ENCODE data around the gene VAV2.

Gene VAV2

GRCh38 chr9:133934482-133935232 is 57.5 kb downstream of the VAV2 start:
- TF ChIP-seq RAD21 (IDR thresholded peaks at IDR 0.05; ENCODE audit: low read depth) (no peak), EP300 (IDR thresholded peaks at IDR 0.05; ENCODE audit: borderline replicate concordance) (no peak), ZBTB7A (IDR thresholded peaks at IDR 0.05; ENCODE audit: low read depth) (no peak), FOXM1 (IDR thresholded peaks at IDR 0.05; ENCODE audit: borderline replicate concordance, low read depth) (no peak), CEBPB (IDR thresholded peaks at IDR 0.05) (no peak), MAX (IDR thresholded peaks at IDR 0.05) (no peak), NFIC (IDR thresholded peaks at IDR 0.05) (no peak), TEAD4 (IDR thresholded peaks at IDR 0.05) (no peak), CREB1 (IDR thresholded peaks at IDR 0.05; ENCODE audit: low read depth) (no peak), EGR1 (IDR thresholded peaks at IDR 0.05) (no peak)
- TF ChIP-seq, protein P1, sequence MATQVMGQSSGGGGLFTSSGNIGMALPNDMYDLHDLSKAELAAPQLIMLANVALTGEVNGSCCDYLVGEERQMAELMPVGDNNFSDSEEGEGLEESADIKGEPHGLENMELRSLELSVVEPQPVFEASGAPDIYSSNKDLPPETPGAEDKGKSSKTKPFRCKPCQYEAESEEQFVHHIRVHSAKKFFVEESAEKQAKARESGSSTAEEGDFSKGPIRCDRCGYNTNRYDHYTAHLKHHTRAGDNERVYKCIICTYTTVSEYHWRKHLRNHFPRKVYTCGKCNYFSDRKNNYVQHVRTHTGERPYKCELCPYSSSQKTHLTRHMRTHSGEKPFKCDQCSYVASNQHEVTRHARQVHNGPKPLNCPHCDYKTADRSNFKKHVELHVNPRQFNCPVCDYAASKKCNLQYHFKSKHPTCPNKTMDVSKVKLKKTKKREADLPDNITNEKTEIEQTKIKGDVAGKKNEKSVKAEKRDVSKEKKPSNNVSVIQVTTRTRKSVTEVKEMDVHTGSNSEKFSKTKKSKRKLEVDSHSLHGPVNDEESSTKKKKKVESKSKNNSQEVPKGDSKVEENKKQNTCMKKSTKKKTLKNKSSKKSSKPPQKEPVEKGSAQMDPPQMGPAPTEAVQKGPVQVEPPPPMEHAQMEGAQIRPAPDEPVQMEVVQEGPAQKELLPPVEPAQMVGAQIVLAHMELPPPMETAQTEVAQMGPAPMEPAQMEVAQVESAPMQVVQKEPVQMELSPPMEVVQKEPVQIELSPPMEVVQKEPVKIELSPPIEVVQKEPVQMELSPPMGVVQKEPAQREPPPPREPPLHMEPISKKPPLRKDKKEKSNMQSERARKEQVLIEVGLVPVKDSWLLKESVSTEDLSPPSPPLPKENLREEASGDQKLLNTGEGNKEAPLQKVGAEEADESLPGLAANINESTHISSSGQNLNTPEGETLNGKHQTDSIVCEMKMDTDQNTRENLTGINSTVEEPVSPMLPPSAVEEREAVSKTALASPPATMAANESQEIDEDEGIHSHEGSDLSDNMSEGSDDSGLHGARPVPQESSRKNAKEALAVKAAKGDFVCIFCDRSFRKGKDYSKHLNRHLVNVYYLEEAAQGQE (IDR thresholded peaks at IDR 0.05; ENCODE audit: low read depth), result no peak
- TF ChIP-seq, protein P2, sequence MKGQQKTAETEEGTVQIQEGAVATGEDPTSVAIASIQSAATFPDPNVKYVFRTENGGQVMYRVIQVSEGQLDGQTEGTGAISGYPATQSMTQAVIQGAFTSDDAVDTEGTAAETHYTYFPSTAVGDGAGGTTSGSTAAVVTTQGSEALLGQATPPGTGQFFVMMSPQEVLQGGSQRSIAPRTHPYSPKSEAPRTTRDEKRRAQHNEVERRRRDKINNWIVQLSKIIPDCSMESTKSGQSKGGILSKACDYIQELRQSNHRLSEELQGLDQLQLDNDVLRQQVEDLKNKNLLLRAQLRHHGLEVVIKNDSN (IDR thresholded peaks at IDR 0.05), result no peak

DNA sequence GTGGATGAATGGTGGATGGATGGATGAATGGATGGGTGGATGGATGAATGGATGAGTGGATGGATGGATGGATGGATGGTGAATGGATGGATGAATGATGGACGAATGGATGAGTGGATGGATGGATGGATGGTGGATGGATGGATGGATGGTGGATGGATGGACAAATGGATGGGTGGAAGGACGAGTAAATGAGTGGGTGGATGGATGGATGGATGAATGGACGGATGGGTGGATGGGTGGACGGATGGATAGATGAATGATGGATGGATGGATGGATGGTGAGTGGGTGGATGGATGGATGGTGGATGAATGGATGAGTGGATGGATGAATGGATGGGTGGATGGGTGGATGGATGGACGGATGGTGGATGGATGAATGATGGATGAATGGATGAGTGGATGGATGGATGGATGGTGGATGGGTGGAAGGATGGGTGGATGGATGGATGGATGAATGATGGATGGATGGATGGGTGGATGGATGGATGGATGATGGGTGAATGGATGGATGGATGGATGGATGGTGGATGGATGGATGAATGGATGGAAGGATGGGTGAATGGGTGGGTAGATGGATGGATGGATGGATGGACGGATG is 58.6 kb downstream of the VAV2 start:
- TF ChIP-seq RAD21 (IDR thresholded peaks at IDR 0.05; ENCODE audit: low read depth) (no peak), TCF12 (IDR thresholded peaks at IDR 0.05; ENCODE audit: low read depth) (no peak), YY1 (IDR thresholded peaks at IDR 0.05; ENCODE audit: low read depth) (no peak)

DNA sequence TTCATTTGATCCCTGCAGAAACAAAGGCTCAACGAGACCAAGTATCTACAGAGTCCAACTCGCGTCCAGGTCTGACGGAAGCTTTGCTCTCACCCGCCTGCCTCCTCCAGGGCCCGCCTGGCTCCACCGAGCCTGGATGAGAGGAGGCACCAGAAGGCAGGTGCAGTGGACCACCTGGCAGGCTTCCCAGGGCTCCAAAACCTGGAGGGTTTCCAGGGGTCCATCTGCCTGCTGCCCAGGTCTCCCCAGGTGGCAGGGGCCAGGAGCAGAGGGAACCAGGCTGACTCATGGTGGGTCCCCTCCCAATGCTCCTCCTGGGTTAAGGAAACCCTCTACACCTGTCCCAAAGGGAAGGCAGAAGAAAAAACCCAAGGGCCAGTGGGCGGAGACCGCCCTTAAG is 59.5 kb downstream of the VAV2 start:
- no peak for TF ChIP-seq EP300 (IDR thresholded peaks at IDR 0.05; ENCODE audit: borderline replicate concordance)
- no peak for TF ChIP-seq CREB1 (IDR thresholded peaks at IDR 0.05; ENCODE audit: low read depth)
- TF ChIP-seq, protein P2 (IDR thresholded peaks at IDR 0.05), result no peak
- no peak for TF ChIP-seq FOXM1 (IDR thresholded peaks at IDR 0.05; ENCODE audit: borderline replicate concordance, low read depth)
- no peak for TF ChIP-seq RAD21 (IDR thresholded peaks at IDR 0.05; ENCODE audit: low read depth)
- no peak for TF ChIP-seq TEAD4 (IDR thresholded peaks at IDR 0.05)
- TF ChIP-seq EGR1 (IDR thresholded peaks at IDR 0.05), result no peak
- TF ChIP-seq CEBPB (IDR thresholded peaks at IDR 0.05), result no peak
- TF ChIP-seq, protein P1 (IDR thresholded peaks at IDR 0.05; ENCODE audit: low read depth), result no peak
- no peak for TF ChIP-seq TCF12 (IDR thresholded peaks at IDR 0.05; ENCODE audit: low read depth)
- no peak for TF ChIP-seq NFIC (IDR thresholded peaks at IDR 0.05)
- no peak for TF ChIP-seq TAF1 (IDR thresholded peaks at IDR 0.05; ENCODE audit: low read depth)
- no peak for TF ChIP-seq MAX (IDR thresholded peaks at IDR 0.05)
- TF ChIP-seq YY1 (IDR thresholded peaks at IDR 0.05; ENCODE audit: low read depth), result no peak
- no peak for TF ChIP-seq ZBTB7A (IDR thresholded peaks at IDR 0.05; ENCODE audit: low read depth)

GRCh38 chr9:133932181-133932580 is 59.9 kb downstream of the VAV2 start:
- TF ChIP-seq ZBTB7A (IDR thresholded peaks at IDR 0.05; ENCODE audit: low read depth) (no peak), EP300 (IDR thresholded peaks at IDR 0.05; ENCODE audit: borderline replicate concordance) (no peak), YY1 (IDR thresholded peaks at IDR 0.05; ENCODE audit: low read depth) (no peak), NFIC (IDR thresholded peaks at IDR 0.05) (no peak), TEAD4 (IDR thresholded peaks at IDR 0.05) (no peak), EGR1 (IDR thresholded peaks at IDR 0.05) (no peak), TAF1 (IDR thresholded peaks at IDR 0.05; ENCODE audit: low read depth) (no peak), RAD21 (IDR thresholded peaks at IDR 0.05; ENCODE audit: low read depth) (no peak), CEBPB (IDR thresholded peaks at IDR 0.05) (no peak), MAX (IDR thresholded peaks at IDR 0.05) (no peak), FOXM1 (IDR thresholded peaks at IDR 0.05; ENCODE audit: borderline replicate concordance, low read depth) (no peak), CREB1 (IDR thresholded peaks at IDR 0.05; ENCODE audit: low read depth) (no peak), TCF12 (IDR thresholded peaks at IDR 0.05; ENCODE audit: low read depth) (no peak)
- TF ChIP-seq, protein P1 (IDR thresholded peaks at IDR 0.05; ENCODE audit: low read depth), result no peak
- TF ChIP-seq, protein P2 (IDR thresholded peaks at IDR 0.05), result no peak
